Ectodermal cell (in vitro differentiated cells): ENCODE results near the gene UBE2D1.

ENCODE experiments used
- H3K27ac ChIP-seq: 2 replicates; pipeline ENCODE4 v1.7.0; 2013; ENCODE audit warnings: mild to moderate bottlenecking, low read depth, low read length; ENCODE audit not compliant: insufficient read depth, poor library complexity, severe bottlenecking
- H3K27me3 ChIP-seq: 2 replicates; pipeline ENCODE4 v1.7.0; 2013; ENCODE audit warnings: mild to moderate bottlenecking, low read length; ENCODE audit not compliant: insufficient read depth, control insufficient read depth, poor library complexity, severe bottlenecking
- H3K36me3 ChIP-seq: one replicate; pipeline ENCODE4 v1.7.0; 2013; ENCODE audit warnings: low read length; ENCODE audit not compliant: control insufficient read depth, insufficient read depth
- H3K4me1 ChIP-seq: one replicate; pipeline ENCODE4 v1.7.0; 2013; ENCODE audit warnings: low read length; ENCODE audit not compliant: control insufficient read depth, insufficient read depth
- H3K4me3 ChIP-seq: 2 replicates; pipeline ENCODE4 v1.7.0; 2013; ENCODE audit warnings: low read depth, low read length, control low read depth; ENCODE audit not compliant: insufficient read depth
- H3K9me3 ChIP-seq: 2 replicates; pipeline ENCODE4 v1.7.0; 2013; ENCODE audit warnings: mild to moderate bottlenecking, low read length, moderate library complexity; ENCODE audit not compliant: control insufficient read depth
- WGBS, 2 experiments: methylation state at CpG; one replicate each; pipeline ENCODE4 v1.1.7; 2013; ENCODE audit warnings: missing lambda C conversion rate in 2 of 2; 5-methylcytosine and 5-hydroxymethylcytosine counted together

Gene UBE2D1

GRCh38 chr10:58316874-58317273, 17.9 kb upstream of the UBE2D1 start:
- H3K27me3 ChIP-seq: no peaks in the 10 kb centered on the region
- no peak overlapping the region for H3K4me3 ChIP-seq
- H3K27ac ChIP-seq: no peak overlapping the region
- no peaks in the 10 kb centered on the region for H3K4me1 ChIP-seq
- no peaks in the 10 kb centered on the region for H3K36me3 ChIP-seq
- H3K9me3 ChIP-seq: no peaks in the 10 kb centered on the region

- 84 to 97% methylated on average over 1 to 2 of the region's 2 CpGs for WGBS, 2 experiments
- H3K4me3 ChIP-seq: no peak overlapping the region
- no peaks in the 10 kb centered on the region for H3K27me3 ChIP-seq
- H3K36me3 ChIP-seq: no peaks in the 10 kb centered on the region
- H3K4me1 ChIP-seq: no peaks in the 10 kb centered on the region
- no peak overlapping the region for H3K27ac ChIP-seq
- no peaks in the 10 kb centered on the region for H3K9me3 ChIP-seq
Measured at GRCh38 chr10:58318346-58318745, 16.5 kb upstream of the UBE2D1 start.

GRCh38 chr10:58319599-58319998, 15.2 kb upstream of the UBE2D1 start:
- no peak overlapping the region for H3K27ac ChIP-seq
- WGBS, 2 experiments: 71 to 75% methylated on average over 1 of the region's 1 CpG

GRCh38 chr10:58320351-58321049, 14.3 kb upstream of the UBE2D1 start:
- WGBS, 2 experiments: 85 to 91% methylated on average over 4 of the region's 4 CpGs
- Histone ChIP-seq H3K4me1 (no peaks in the 10 kb centered on the region), H3K9me3 (no peaks in the 10 kb centered on the region), H3K27ac (no peak overlapping the region), H3K36me3 (no peaks in the 10 kb centered on the region), H3K27me3 (no peaks in the 10 kb centered on the region), H3K4me3 (no peak overlapping the region)

More at GRCh38 chr10:58319599-58319998, 15.2 kb upstream of the UBE2D1 start:
- H3K4me3 ChIP-seq: no peak overlapping the region
- no peaks in the 10 kb centered on the region for H3K4me1 ChIP-seq
- H3K36me3 ChIP-seq: no peaks in the 10 kb centered on the region
- H3K9me3 ChIP-seq: no peaks in the 10 kb centered on the region
- no peaks in the 10 kb centered on the region for H3K27me3 ChIP-seq

GRCh38 chr10:58322072-58322834, 12.6 kb upstream of the UBE2D1 start:
- 89 to 91% methylated on average over 3 of the region's 3 CpGs for WGBS, 2 experiments
- Histone ChIP-seq H3K27ac (no peak overlapping the region), H3K36me3 (no peaks in the 10 kb centered on the region), H3K4me3 (no peak overlapping the region), H3K27me3 (no peaks in the 10 kb centered on the region), H3K4me1 (no peaks in the 10 kb centered on the region), H3K9me3 (no peaks in the 10 kb centered on the region)

GRCh38 chr10:58322835-58323209, 12.0 kb upstream of the UBE2D1 start:
- H3K4me3 ChIP-seq: no peak overlapping the region
- no peaks in the 10 kb centered on the region for H3K9me3 ChIP-seq
- no peaks in the 10 kb centered on the region for H3K36me3 ChIP-seq
- H3K27me3 ChIP-seq: no peaks in the 10 kb centered on the region
- WGBS, 2 experiments: 80 to 89% methylated on average over 1 of the region's 1 CpG
- H3K27ac ChIP-seq: no peak overlapping the region
- H3K4me1 ChIP-seq: no peaks in the 10 kb centered on the region

- WGBS, 2 experiments: 90% methylated on average over 25 of the region's 25 CpGs
- no peaks in the 10 kb centered on the region for H3K9me3 ChIP-seq
- H3K27me3 ChIP-seq: no peaks in the 10 kb centered on the region
- no peaks in the 10 kb centered on the region for H3K36me3 ChIP-seq
- H3K4me3 ChIP-seq: no peak overlapping the region
- no peaks in the 10 kb centered on the region for H3K4me1 ChIP-seq
- H3K27ac ChIP-seq: no peak overlapping the region
Measured at GRCh38 chr10:58326967-58327381, 7.8 kb upstream of the UBE2D1 start.

GRCh38 chr10:58328233-58328632, 6.6 kb upstream of the UBE2D1 start:
- WGBS, 2 experiments: 83 to 95% methylated on average over 1 of the region's 1 CpG
- Histone ChIP-seq H3K4me1 (no peaks in the 10 kb centered on the region), H3K27ac (no peak overlapping the region), H3K9me3 (no peaks in the 10 kb centered on the region), H3K36me3 (no peaks in the 10 kb centered on the region), H3K27me3 (no peaks in the 10 kb centered on the region), H3K4me3 (no peak overlapping the region)

- Histone ChIP-seq H3K27me3 (no peaks in the 10 kb centered on the region), H3K36me3 (no peaks in the 10 kb centered on the region), H3K4me3 (no peak overlapping the region), H3K4me1 (no peaks in the 10 kb centered on the region), H3K27ac (no peak overlapping the region), H3K9me3 (no peaks in the 10 kb centered on the region)
- 83 to 91% methylated on average over 1 of the region's 1 CpG for WGBS, 2 experiments
Measured at GRCh38 chr10:58330431-58330830, 4.4 kb upstream of the UBE2D1 start.

GRCh38 chr10:58331646-58332045, 3.2 kb upstream of the UBE2D1 start:
- 94 to 97% methylated on average over 2 of the region's 2 CpGs for WGBS, 2 experiments

More at GRCh38 chr10:58331646-58332045, 3.2 kb upstream of the UBE2D1 start:
- no peaks in the 10 kb centered on the region for H3K36me3 ChIP-seq
- no peaks in the 10 kb centered on the region for H3K4me1 ChIP-seq
- no peak overlapping the region for H3K4me3 ChIP-seq
- H3K27ac ChIP-seq: no peak overlapping the region
- no peaks in the 10 kb centered on the region for H3K9me3 ChIP-seq
- no peaks in the 10 kb centered on the region for H3K27me3 ChIP-seq
